Measurements from ENCODE around the gene GLS.
A peak's percentile ranks its signal among the peaks of the same experiment; 100 is the strongest.
"Not testable (repeated sequence)": the region's sequence is repeated elsewhere in the genome, so short reads cannot be mapped to it uniquely, and the experiment has no call there.

The GLS gene

DNA sequence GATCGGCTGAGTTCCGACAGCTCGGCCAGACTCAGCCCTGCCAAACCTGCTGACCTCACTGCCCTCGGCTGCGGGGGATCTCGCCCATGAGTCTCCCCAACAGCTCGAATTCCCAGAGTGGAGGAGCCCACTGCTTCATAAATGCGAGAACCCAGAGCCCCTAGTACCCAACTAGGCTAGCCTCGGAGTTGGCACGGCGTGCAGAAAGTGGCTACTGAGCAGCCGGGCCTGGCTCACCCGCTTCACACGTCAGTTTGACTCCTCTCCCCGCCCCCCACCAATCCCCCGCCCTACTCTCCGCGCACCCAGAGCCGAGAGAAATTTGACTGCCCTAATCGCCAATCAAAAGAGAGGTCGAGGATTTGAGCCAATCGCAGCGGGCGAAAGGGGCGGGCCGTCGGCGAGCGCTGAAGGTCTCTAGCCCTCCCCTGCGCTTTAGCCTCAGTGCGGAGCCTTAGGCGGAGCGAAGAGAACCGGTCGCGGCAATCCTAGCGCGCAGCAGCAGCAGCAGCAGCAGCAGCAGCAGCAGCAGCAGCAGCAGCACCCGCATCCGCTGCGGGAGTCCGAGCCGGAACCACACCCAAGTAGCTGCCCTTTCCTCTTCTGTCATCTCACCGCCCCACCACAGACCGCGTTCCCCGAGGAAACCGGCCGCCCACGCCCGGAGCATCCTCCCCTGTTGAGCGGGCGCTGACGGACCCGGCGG, at the start of gene GLS:
GLS (plus strand) TSS at position 444 of the 706 bp plus-strand sequence. CDS start 264 bp downstream, outside the sequence.
- FAIRE-seq, result peak; percentile 96

DNA sequence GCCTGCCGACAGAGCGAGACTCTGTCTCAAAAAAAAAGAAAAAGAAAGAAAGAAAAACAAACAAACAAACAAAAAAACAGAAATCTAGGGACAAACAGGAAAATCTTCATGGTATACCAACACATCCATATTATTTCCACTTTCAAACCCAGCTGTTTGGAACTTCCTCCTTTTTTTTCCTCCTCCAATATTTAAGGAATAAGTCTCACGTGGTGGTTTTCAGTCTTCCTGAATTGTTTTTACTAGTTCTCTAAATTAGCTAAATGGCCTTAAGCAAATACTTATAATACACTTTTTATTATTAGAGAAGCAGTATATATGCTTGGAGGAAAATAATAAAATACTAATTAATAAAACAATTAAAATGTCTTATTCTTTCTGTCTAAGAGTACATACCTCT, 48.7 kb upstream of the GLS start:
- no peak for FAIRE-seq

DNA sequence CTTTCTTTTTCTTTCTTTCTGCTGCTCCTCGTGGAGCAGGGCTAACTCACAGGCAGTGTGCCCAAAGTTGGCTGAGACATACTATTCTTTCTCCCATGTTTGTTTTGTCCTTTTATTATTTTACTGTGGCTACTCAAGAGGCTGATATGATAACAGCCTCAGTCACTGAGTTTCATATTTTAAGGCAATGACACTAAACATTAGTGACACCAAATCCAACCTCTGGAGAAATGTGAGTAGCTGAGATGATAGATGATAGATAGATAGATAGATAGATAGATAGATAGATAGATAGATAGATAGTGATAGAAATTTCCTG, 45.8 kb upstream of the GLS start:
- FAIRE-seq, result no peak

DNA sequence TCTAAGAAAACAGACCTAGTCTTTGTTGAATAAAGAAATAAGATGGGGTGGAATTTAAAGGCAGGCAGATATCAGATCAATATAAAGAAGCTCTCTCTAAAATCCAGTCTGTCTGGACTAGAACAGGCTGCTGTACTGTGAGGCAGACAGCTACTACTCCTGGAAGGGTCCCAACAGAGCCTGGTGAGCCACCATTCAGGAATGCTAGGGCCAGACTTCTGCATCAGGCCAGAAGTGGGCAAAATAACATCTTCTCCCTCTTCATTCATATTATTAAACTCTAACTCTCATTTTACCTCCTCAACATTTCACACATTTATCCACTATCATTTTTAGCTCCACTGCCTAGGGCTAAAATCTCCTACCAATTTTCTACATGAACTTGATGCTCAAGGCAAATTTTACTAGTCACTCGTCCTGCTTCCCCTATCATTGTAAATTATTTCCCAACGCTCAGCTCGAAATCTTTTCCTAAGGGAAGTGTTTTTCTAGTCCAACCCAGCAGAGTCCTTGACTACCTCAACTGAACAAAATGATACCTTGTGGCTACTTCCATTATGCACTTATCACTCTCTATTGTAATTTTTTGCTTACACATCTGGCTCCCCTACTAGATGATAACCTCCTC, 45.2 kb upstream of the GLS start:
- FAIRE-seq, result no peak

DNA sequence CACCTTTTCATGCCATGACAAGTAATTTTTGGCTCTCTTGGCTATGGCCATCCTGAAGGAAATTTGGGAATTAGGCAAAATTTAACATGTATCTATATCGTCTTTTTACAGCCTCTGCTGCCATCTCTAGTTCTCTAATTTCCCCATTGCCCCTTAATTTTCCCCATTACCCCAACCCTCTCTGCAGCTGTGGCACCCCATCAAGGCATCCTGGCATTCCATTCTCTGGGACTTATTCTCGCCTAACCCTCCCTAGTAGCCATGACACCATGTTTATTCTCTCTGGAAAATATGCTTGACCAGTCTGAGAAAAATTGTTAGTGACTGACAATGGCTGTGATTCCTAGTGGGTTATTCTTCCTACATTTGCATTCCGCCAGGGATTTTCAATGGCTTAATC, 43.9 kb upstream of the GLS start:
- no peak for FAIRE-seq

DNA sequence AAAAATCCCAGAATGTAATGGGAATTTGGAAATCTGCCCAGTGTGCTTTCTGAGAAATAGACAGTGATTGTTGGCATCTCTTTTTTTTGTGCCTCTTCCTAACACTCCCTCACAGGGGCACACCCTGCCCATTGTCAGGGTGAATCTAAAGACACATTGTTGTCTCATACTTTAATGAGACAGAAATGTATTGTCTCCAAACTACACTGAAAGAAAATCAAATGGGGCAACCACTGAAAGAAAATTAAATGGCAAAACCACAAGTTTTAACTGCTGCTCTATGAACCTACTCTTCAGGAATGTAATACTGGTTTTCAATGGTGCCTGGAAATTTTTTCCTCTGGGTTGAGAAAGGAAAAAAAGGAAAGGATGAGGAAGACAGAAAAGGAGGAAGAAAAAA, 43.2 kb upstream of the GLS start:
- no peak for FAIRE-seq

DNA sequence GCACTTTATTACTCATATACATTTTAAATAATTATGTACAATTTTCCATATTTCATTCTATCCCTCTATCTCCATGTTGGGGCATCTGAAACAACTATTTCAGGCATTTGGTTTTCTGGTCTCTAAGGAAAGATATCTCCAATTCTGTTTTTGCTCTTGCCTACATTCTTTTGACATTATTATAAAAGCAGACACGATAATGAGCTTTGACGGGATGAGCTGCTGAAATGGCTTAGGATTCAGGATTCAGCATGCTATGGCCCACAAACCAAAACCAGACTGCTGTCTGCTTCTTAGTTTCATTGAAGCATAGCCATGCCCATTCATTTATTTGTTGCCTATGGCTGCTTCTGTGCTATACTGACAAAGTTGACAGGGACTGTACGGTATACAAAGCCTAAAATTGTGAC, 42.7 kb upstream of the GLS start:
- no peak for FAIRE-seq

DNA sequence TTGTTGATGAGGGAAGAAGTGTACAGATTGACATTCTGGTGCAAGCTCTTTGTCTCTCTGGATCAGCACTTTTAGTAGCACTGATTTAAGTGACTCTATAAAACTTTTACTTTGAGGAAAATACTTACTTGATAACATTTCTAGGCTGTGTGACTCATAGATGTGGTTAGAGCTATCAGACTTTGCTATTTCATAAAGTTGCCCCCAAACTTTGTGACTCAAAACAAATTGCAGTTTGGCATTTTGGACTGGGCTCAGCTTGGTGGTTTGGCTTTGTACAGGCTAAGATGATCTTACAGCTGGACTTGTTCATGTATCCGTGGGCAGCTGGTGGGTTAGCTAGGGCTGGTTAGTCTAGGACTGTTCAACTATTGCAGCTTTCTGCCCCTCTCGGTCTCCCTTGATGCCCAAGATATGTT, 42.1 kb upstream of the GLS start:
- no peak for FAIRE-seq

DNA sequence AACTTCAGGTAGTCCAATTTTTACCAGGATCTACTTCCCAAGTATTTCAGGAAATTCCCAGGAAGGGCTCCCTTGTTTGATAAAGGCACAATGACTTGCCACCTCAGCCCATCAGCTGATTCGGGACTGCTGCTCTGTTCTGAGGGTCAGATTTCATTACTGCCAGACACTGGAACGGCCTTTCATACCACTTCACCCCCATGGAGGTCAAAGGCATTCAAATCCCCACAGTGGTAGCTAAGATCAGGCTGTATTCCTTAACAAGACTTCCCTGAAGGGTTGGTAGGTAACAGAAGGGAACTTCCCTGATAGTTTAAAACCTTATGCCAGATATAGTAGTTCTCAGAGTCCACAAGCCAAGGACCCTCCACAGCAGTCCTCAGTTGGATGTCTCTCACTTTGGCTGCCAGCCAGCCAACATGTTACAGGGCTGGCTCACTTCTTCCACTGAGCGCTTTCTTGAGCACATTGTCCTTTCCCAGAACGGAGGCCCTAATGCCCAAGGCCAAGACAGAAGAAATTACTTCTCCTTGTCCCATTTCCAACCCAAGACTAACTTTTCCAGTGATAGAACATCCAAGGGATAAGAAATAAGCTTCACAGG, 40.0 kb upstream of the GLS start:
- no peak for FAIRE-seq

DNA sequence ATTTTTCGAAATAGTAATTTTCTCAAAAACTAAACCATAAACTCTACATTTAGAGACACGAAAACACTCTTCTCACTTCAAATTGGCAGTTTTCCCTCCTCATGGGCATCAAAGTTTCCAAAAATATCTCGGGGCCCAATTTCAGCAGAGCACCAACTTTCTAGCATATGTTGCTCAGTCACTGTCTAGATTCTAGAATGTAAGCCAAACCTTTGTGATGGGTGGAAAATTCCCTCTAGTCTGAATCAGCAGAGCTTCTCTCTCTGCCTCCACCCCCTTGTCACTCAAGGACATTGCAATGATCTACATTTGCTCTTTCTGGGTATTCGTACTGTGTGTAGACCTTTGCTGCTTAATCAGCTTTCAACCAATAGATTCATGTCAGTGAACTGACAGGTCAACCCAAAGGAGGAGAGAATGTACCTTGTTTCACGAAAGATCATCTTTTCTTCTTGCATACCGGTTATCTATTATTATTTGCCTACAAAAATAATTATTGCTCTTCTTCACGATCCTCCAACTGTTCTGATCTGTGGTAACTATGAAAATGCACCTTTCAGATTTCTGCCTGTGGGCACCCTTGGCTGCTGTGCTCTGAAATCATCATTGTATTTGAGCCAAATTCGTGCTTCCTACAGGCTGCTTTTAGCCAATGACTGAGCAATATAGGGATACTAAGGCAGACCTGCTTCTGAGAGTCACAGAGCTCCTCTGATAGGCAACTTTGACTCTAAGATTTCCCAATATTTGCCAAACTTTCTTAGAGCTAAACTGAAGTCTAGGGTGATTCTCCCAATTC, 38.7 kb upstream of the GLS start:
- no peak for FAIRE-seq

DNA sequence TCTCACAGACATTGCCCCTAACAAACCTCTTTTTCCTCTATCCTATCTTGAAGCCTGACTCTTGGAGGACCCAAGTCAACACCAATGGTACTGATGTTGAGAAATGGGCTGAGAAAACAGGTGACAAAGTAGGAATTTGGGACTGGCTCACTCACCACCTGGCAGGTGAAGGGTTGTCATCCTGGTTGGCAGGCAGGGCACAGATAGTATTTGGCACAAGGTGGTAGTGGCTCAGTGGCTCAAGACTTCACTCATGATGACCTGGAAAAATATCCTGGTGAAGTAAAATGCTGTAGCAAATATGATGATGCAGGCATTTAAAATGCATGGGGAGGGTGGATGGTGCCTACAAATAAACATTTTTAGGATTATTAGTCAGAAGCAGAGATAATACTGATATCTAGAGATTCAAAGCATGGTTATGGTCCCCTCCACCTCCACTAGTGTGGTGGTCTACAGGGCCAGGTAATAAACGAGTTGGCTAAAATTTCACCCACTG, 38.0 kb upstream of the GLS start:
- no peak for FAIRE-seq

DNA sequence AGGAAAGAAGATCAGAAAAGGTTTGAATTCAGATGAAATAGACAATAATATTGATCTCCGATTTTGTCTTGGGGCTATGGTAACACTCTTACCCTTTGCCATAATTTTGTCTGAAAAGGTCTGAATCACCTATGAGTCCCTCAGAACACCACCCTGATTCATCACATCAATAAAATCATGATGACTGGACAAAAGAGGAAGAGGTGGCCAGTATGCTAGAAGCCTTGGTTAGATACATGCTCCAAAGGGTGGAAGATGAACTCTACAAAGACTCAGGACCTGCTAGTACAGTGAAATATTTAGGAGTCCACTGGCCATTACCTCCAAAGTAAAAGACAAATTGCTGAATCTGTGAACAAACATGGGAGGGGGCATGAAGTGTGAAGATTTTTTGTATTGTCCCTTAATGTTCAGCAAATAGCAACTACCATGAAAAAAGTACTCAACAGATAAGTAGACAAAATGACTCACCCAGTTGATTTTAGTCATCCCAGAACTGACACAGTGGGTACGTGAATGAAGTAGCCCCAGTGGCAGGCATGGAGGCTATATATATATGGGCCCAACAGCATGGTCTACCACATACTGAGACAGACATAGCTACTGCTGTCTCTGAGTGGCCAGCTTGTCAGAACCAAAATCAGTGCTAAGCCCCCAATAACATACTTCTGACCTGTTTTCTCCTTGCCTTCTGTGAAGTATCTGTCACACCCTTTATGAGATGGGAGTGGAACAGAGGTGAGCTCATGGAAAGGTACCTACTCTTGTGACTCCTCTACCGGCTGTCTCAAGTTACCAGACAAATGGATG, 36.5 kb upstream of the GLS start:
- no peak for FAIRE-seq

DNA sequence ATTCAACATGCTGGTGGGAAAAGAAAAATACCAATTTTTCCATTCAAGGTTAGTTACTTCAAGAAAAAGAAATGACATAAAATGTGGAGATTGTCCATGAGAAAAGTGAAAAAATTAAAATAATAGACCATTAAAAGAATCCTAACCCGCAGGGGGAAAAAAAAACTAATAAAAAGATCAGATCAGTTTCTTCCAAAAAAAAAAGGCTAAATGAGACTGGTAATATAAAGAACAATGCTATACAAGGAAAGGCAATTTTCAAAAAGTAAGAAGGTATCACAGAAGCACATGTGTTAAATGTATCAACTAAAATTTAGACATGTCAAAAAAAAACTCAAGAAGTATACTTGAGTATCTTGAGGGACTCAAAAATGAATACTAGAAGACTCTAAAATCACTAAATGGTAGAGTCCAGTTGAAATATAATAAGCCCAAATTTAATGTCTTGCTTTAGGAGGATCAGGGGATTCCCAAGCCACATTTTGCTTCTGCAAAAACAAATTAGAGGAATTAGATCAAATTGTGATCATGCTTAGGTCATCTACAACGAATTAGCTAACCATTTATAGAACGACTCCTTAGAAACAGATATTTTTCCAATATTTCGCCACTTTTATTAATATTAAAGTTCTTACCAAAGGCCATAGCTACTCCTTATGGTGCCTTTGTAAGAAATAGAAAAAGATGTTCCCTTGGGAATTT, 35.8 kb upstream of the GLS start:
- FAIRE-seq, result no peak

DNA sequence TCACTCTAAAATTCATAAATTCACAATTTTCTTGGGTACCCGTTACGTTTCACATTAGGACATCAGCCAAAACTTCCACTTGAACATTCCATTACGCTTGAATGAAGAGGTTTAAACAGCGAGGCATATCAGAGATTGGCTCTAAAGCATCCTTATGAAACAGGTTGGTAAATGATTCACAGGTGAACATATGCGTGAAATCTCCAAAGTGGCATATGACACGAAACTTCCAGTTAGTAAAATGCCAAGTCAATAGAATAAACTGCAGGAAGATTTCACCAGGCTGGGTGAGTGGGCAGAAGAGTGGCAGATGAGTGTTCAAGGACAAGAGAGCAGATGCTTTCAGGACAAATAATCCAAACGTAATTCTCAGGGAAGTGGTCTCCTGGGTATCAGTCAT, 33.9 kb upstream of the GLS start:
- no peak for FAIRE-seq

DNA sequence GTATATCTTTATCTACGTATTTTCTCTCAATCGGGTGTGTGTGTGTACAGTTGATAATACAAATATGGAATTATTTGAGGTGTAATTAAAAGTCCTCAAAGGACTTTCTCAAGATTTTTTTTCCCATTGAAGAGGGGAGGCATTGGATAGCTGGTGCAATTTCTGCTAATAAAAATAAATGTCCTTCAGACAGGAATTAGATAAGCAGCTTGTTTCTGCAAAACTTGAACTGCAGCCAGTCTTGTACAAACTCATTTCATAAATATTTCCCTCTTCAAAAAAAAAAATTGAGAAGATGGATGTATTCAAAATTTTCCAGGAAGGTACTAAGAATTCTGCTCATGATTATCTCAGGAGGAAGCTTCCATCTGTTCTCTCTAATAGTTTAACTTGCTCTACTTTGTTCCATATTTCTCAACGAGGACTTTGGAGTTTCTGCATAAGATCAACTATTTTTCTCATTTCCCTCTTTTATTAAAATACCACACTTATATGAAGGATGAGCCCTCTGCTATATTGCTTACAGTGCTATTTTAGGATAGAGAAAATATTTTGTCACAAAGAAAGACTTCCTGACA, 33.0 kb upstream of the GLS start:
- FAIRE-seq, result no peak

DNA sequence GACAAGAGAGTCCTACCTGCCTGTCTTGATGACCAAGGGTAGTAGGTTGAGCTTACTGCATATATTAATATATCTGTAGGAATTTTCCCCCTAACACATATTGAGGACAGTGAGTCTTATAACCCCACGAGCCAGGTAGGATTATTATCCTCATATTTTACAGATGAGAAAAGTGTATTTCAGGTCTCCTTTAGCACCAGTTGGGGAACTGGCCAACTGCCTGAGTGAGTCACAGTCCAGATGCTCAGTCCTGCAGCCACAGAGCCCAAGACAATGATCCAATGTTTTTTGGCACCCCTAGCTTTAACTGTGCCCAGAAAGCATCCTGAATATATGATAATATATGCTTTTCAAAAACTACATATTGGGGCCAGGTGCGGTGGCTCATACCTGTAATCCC, 30.8 kb upstream of the GLS start:
- no peak for FAIRE-seq

DNA sequence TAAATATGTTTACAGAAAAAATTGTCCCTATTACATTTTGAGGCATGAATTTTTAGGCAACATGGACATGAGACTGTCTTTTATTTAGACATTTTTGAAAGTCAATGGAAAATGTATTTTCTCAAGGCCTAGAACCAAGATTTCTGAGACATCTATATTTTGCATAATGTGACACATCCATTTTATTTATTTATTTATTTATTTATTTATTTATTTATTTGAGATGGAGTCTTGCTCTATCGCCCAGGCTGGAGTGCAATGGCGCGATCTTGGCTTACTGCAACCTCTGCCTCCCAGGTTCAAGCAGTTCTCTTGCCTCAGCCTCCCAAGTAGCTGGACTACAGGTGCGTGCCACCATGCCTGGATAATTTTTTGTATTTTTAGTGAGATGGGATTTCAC, 27.6 kb upstream of the GLS start:
- FAIRE-seq, result not testable (repeated sequence)

DNA sequence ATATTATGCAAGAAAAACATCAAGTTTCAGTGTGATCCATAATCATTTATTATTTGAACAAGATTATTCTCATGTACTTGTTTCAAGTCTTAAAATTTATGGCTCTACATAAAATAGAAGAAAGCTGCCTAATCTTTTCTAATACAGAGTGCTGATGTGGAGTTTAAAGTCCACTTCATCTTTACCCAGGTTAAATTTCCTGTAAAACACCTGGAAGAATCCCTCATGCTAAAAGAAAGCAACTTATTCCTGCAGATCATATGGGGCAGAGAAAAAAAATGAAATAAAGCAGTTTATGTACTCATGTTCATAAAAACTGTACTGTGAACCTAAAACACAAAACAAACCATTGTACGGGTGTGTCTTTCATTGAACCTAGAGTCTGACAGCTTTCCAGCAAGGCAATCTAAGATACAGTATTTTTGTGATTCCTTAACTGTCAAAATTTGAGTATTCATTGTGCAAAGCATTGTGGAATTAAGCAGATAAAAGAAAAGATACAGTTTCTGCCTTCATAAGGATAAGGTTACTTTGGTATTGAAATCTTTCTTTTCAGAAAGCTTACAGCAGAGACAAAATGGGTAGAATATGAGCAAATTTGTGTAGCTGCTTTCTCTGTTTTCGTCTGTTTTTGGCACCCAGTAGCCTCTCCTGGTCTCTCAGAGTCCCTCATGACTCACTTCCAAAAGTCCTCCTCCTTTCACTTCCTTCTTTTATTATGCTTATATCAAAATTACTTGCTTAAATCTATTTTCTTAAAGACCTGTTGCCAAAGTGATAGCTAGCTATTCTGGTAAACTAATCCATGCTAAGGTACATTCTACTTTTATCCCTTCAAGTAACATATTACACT, 26.9 kb upstream of the GLS start:
- FAIRE-seq, result no peak

DNA sequence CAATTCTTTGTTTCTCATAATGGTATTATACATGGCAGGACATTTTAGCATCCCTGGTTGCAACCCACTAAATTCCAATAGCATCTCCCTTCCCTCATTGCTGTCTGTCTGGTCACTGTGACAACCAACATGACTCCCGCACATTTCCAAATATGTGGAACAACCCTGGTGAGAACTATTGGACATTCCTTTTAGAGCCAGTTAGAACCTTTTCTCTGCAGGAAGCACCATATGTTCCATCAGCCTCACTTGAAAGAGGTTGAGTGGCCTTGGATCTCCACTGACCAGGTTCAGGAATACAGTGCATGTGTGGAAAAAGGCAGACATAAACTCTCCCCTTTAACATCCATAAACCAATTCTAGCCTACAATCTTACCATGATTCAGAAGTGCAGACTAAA, 25.9 kb upstream of the GLS start:
- FAIRE-seq, result no peak

DNA sequence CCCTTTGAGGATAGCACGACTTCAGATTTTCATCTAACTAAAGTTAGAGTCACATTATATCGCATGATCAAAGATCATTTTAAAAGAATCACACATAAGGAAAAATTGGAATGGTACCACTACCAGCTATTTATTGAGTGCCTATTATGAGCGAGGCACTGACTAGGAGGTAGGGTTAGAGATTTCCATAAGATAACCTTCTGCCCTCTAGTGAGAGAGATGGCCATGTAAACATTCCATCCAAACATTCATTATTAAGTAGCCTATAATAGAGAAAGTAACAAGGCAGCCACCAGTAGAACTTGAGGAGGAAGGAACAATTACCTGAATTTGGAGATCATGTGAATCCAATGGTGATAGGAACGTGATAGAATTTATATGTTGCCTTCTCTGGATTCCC, 25.4 kb upstream of the GLS start:
- no peak for FAIRE-seq

DNA sequence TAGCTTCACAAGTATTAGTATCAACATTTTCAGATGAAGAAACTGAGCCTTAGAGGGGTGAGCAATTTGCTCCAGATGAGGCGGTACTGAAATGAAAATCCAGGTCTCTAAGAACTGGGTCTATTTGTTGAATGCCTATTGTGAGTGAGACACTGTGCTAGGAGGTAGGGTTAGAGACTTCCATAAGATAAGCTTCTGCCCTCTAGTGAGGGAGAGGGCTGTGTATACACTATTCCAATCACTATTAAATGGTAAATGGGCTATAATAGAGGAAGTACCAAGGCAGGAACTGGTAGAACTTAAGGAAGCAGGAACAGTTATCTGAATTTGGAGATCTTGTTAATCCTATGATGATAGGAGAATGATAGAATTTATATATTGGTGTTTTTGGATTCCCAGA, 23.6 kb upstream of the GLS start:
- FAIRE-seq, result no peak

Measured in G401.6 (cell line).